HepG2 (cell line): ENCODE data around the gene OSBPL1A. TPM values are rescaled to one million over a fixed set of nuclear protein-coding genes. Genes with fewer than 3 reads are reported as not detected.

ENCODE experiments used
- ATAC-seq: fragments of 200-7000 bp; cut with Tn5 transposase; 3 replicates; pipeline ENCODE4 v1.9.1; 2020; ENCODE audit warnings: mild to moderate bottlenecking, moderate library complexity
- BruUV-seq: library from RNA; stranded (reverse); fragments of 400-500 nt; replicated peaks from 2 replicates; lab custom pipeline; 2021; lab: Mats Ljungman, UMichigan
- CTCF ChIA-PET: fragments of 300-600 bp; formaldehyde crosslinking; extraction: SDS; loops from one replicate; lab custom pipeline; 2021; ENCODE audit warnings: low total read pairs, inconsistent platforms, low intra/inter-chr PET ratio; lab: Yijun Ruan, JAX
- POLR2A ChIA-PET: fragments of 350-600 bp; sonication (Branson Sonifier 250); formaldehyde crosslinking; loops from one replicate; lab custom pipeline; 2020; ENCODE audit warnings: antibody characterized with exemption, inconsistent platforms; lab: Yijun Ruan, JAX
- DNase-seq: peaks from one replicate; pipeline ENCODE4 v3.0.0-alpha.2; 2015; ENCODE audit warnings: low spot score
- FAIRE-seq: peaks from 3 replicates; lab custom pipeline; 2011; peaks lifted over from hg19 to GRCh38; lab: Jason Lieb, UNC
- H2AFZ ChIP-seq: one replicate; pipeline ENCODE4 v1.6.1; 2011; ENCODE audit warnings: low read length, inconsistent platforms
- H3K27ac ChIP-seq: fragments of 300-600 bp; 3 replicates; pipeline ENCODE4 v1.8.0; 2011; ENCODE audit warnings: mixed run types, mild to moderate bottlenecking, mixed read lengths, low read length, inconsistent platforms; ENCODE audit not compliant: insufficient read depth; ENCODE audit errors: extremely low read length
- H3K27me3 ChIP-seq, 2 experiments: fragments of 200-600 bp in 1 of 2; 2 replicates in 1 of 2; 3 replicates in 1 of 2; pipeline versions ENCODE4 v1.6.0 to v1.8.0; 2011; ENCODE audit warnings: low read length in 2 of 2, mild to moderate bottlenecking in 2 of 2, moderate library complexity in 2 of 2, inconsistent platforms in 1 of 2; ENCODE audit not compliant: insufficient read depth in 2 of 2, control insufficient read depth in 1 of 2
- H3K36me3 ChIP-seq, 2 experiments: fragments of 200-600 bp in 1 of 2; replicated peaks in 1 of 2; 2 replicates in 1 of 2; 3 replicates in 1 of 2; pipeline versions ENCODE4 v1.5.1 to v1.8.0; 2011; ENCODE audit warnings: low read length in 2 of 2, inconsistent platforms in 1 of 2; ENCODE audit not compliant: insufficient read depth in 2 of 2, control insufficient read depth in 1 of 2
- H3K4me1 ChIP-seq: 2 replicates; pipeline ENCODE4 v1.5.1; 2012; ENCODE audit warnings: low read length, inconsistent platforms; ENCODE audit not compliant: insufficient read depth
- H3K4me2 ChIP-seq: 2 replicates; pipeline ENCODE4 v1.6.0; 2011; ENCODE audit warnings: low read depth, low read length, inconsistent platforms
- H3K4me3 ChIP-seq, 3 experiments: fragments of 200-600 bp in 1 of 3; sonication (generic), shearing (Covaris generic) in 1 of 3; replicated peaks in 1 of 3; 2 replicates each; pipeline ENCODE4 v1.5.1; 2011 to 2016; ENCODE audit warnings: low read length in 3 of 3, inconsistent platforms in 2 of 3, low read depth in 2 of 3, mild to moderate bottlenecking in 2 of 3, control low read depth in 1 of 3, mixed read lengths in 1 of 3; ENCODE audit not compliant: insufficient read depth in 1 of 3
- H3K79me2 ChIP-seq: one replicate; pipeline ENCODE4 v1.6.1; 2011; ENCODE audit warnings: low read length, inconsistent platforms; ENCODE audit not compliant: insufficient read depth
- H3K9ac ChIP-seq: 2 replicates; pipeline ENCODE4 v1.6.0; 2011; ENCODE audit warnings: mild to moderate bottlenecking, low read depth, low read length, inconsistent platforms; ENCODE audit not compliant: insufficient read depth
- H3K9me3 ChIP-seq: 2 replicates; pipeline ENCODE4 v1.5.1; 2012; ENCODE audit warnings: mild to moderate bottlenecking, low read length
- H4K20me1 ChIP-seq: 2 replicates; pipeline ENCODE4 v1.6.0; 2011; ENCODE audit warnings: inconsistent platforms, mild to moderate bottlenecking, low read length, moderate library complexity; ENCODE audit not compliant: insufficient read depth
- HNF1A ChIP-seq, 2 experiments: sonication (generic) in 1 of 2; formaldehyde crosslinking in 1 of 2; IDR thresholded peaks; 2 replicates each; pipeline versions ENCODE4 v1.4.0 to v1.6.1; 2016 to 2020; ENCODE audit warnings: borderline replicate concordance in 1 of 2, low read depth in 1 of 2, mild to moderate bottlenecking in 1 of 2, missing genetic modification reagents in 1 of 2
- NFE2L1 ChIP-seq: sonication (generic); formaldehyde crosslinking; IDR thresholded peaks from 2 replicates; pipeline ENCODE4 v1.4.0; 2020; ENCODE audit warnings: missing genetic modification reagents, mild to moderate bottlenecking, borderline replicate concordance
- SCMH1 ChIP-seq: sonication (generic); formaldehyde crosslinking; IDR thresholded peaks from 2 replicates; pipeline ENCODE4 v1.9.0; 2021; ENCODE audit warnings: missing genetic modification reagents, mild to moderate bottlenecking, borderline replicate concordance
- ZNF18 ChIP-seq: sonication (generic); formaldehyde crosslinking; IDR thresholded peaks from 2 replicates; pipeline ENCODE4 v1.8.0; 2022; ENCODE audit warnings: mild to moderate bottlenecking, missing genetic modification reagents; ENCODE audit not compliant: insufficient replicate concordance
- ZNF546 ChIP-seq: sonication (generic); formaldehyde crosslinking; conservative IDR thresholded peaks from 2 replicates; pipeline ENCODE4 v1.8.1; 2023; ENCODE audit warnings: mild to moderate bottlenecking, missing genetic modification reagents
- WGBS: methylation state at CpG from one replicate; pipeline ENCODE4 v1.1.6; 2017; ENCODE audit warnings: low lambda C conversion rate; 5-methylcytosine and 5-hydroxymethylcytosine counted together
- in situ Hi-C: cut with HindIII; loops from 2 replicates; pipeline ENCODE4 v1.10.0; 2017; ENCODE audit warnings: low pct_unique_long_range_greater_than_20kb; ENCODE audit not compliant: extremely low pct_ligation_motif_present
- intact Hi-C: fragments of 100-400 bp; cut with micrococcal nuclease; formaldehyde crosslinking; loops from one replicate; pipeline ENCODE4 v1.10.0; 2022; ENCODE audit not compliant: unreplicated experiment
- polyA plus RNA-seq, 8 experiments: library from polyadenylated mRNA; depleted of rRNA in 3 of 8; stranded (reverse) in 7 of 8; unstranded in 1 of 8; fragments of >200 nt; fragmentation: Illumina TruSeq in 4 of 8; extraction: Trizol in 4 of 8; gene quantifications; 2 replicates each; pipeline versions ENCODE4 v1.2.1 to v1.2.3, GENCODE V29; 2011 to 2016; ENCODE audit warnings: low read depth in 4 of 8, missing spikeins in 1 of 8, mixed read lengths in 1 of 8; ENCODE audit not compliant: insufficient read depth in 1 of 8
- total RNA-seq, 5 experiments: library from RNA; depleted of rRNA; stranded (reverse); fragments of >200 nt; fragmentation: Illumina TruSeq; extraction: Trizol; gene quantifications; 2 replicates each; pipeline ENCODE4 v1.2.3, GENCODE V29; 2016; ENCODE audit warnings: low read depth in 1 of 5

Gene OSBPL1A
- total and polyA plus RNA-seq, 2 of the 13 experiments (the other 11 are each of a cell fraction or from before 2014, with no cell fraction given) = 0.02 TPM; not detected in 1

GRCh38 chr18:24370120-24370519 lies 27.5 kb downstream of the OSBPL1A start:
- no peaks in the 10 kb centered on the region for H3K4me1 ChIP-seq
- FAIRE-seq (no peak), ATAC-seq (no peak)
- no peak for TF ChIP-seq SCMH1
- no peak for TF ChIP-seq NFE2L1
- no peak for TF ChIP-seq ZNF18
- no peak for TF ChIP-seq ZNF546 (CRISPR knock-in tag)
- TF ChIP-seq HNF1A (IDR thresholded peaks at IDR 0.05; ENCODE audit: low read depth) = no peak
- no peak for TF ChIP-seq HNF1A (CRISPR knock-in tag; IDR thresholded peaks at IDR 0.05; ENCODE audit: borderline replicate concordance)
- TF ChIP-seq, all 625 proteins: peak for 0
- no peaks in the 10 kb centered on the region for H3K36me3 ChIP-seq
- H2AFZ ChIP-seq = no peak overlapping the region
- peaks cover 0 to 9% of the 10 kb centered on the region in 2 experiments; a peak in 1 of 5 replicates for H3K27me3 ChIP-seq
- H3K4me3 ChIP-seq = no peak overlapping the region
- no peaks in the 10 kb centered on the region for H3K9me3 ChIP-seq
- in situ Hi-C loops = loop anchor here (25.0 kb wide), 1 partner anchor 367 kb away; no protein-coding TSS in a partner anchor
- no peak overlapping the region for H3K4me2 ChIP-seq
- intact Hi-C loops = no loop called here
- ChIA-PET CTCF (no interaction called here), POLR2A (no interaction called here)
- no TSS peak for BruUV-seq
- no peak overlapping the region for H3K9ac ChIP-seq
- 0% methylated on average over 1 of the region's 4 CpGs for WGBS
- H4K20me1 ChIP-seq = no peaks in the 10 kb centered on the region
- no peak overlapping the region for H3K27ac ChIP-seq
- no peaks in the 10 kb centered on the region for H3K79me2 ChIP-seq
- DNase-seq = no peak
